ENCODE data around the gene ACOX2. TPM values are rescaled to one million over a fixed set of nuclear protein-coding genes. Genes with fewer than 3 reads are reported as not detected.

The ACOX2 gene
- total RNA-seq, 1 experiment from 2014 or later = 9.5 TPM

DNA sequence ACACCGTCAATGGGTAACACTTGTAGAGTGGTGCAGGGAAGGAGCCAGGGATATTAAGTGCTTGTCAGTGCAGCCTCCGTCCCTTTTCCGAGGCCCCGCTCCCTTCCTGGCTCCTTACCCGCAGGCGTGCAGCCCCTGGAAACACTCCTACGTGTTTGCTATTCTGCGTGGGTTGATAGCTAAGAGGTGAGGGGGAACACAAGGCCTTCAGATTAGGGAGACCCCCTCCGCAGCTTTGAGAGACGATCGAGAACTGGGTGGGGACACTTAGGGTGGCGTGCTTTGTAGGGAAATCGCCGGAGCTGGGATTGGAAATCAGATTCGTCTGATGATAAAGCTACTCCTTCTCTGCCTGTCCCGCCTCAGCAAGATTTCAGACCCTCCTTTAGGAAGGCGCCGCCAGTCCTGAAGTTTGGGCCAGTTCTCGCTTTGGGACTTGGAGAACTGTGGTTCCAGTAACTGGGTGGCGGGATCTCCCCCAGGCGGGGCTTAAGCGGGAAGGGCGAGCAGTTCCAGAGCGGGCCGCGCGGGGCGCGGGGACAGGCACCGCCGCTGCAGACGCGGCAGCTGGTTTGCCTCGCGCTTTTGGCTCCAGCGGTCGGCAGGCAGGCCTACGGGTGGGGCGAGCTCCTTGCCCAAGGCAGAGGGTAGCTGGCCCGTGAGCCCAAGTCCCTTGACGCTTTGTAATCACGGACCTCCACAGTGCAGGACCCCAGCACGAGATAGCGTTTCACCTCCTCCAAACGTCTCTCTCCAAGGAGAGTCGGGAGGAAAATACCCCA, 48.2 kb upstream of the ACOX2 start:
- peak overlapping the region; percentile 82 for H3K4me3 Mint-ChIP-seq (ENCODE audit: unreplicated experiment)
- peaks cover 9% of the 10 kb centered on the region for H3K4me1 Mint-ChIP-seq (ENCODE audit: low read depth, unreplicated experiment)
- no peaks in the 10 kb centered on the region for H3K9me3 ChIP-seq
- no peaks in the 10 kb centered on the region; the same call in none of the 2 replicates for H3K27me3 ChIP-seq (replicated peaks; ENCODE audit: control insufficient read depth, insufficient read depth, low read length)
- intact Hi-C loops (cut with micrococcal nuclease; ENCODE audit: unreplicated experiment) = loop anchor here (1.0 kb wide), 2 partner anchors 17 to 45 kb away; no protein-coding TSS in a partner anchor
- ChIA-PET CTCF (interaction anchor here (0.6 to 1.3 kb wide), 3 partner anchors 27 to 345 kb away, joined by 3 to 8 read pairs (median 4); no protein-coding TSS in a partner anchor), POLR2A (interaction anchor here (0.6 kb wide), 1 partner anchor 164 kb away, joined by 3 read pairs; no protein-coding TSS in a partner anchor)
- no peaks in the 10 kb centered on the region for H3K36me3 ChIP-seq (ENCODE audit: control insufficient read depth, insufficient read depth, low read length)
- H3K27ac Mint-ChIP-seq (ENCODE audit: unreplicated experiment) = no peak overlapping the region
- peaks cover 5% of the 10 kb centered on the region for H3K27me3 Mint-ChIP-seq (ENCODE audit: insufficient read depth, unreplicated experiment)
- H3K36me3 Mint-ChIP-seq (ENCODE audit: insufficient read depth, unreplicated experiment) = no peaks in the 10 kb centered on the region
- BruUV-seq (replicated peaks) = no TSS peak
- H3K4me3 ChIP-seq (ENCODE audit: low read depth, low read length) = peak overlapping the region; percentile 43
- peaks cover 9% of the 10 kb centered on the region; the same call in 1 of the 2 replicates for H3K4me1 ChIP-seq
- TF ChIP-seq, protein P1, sequence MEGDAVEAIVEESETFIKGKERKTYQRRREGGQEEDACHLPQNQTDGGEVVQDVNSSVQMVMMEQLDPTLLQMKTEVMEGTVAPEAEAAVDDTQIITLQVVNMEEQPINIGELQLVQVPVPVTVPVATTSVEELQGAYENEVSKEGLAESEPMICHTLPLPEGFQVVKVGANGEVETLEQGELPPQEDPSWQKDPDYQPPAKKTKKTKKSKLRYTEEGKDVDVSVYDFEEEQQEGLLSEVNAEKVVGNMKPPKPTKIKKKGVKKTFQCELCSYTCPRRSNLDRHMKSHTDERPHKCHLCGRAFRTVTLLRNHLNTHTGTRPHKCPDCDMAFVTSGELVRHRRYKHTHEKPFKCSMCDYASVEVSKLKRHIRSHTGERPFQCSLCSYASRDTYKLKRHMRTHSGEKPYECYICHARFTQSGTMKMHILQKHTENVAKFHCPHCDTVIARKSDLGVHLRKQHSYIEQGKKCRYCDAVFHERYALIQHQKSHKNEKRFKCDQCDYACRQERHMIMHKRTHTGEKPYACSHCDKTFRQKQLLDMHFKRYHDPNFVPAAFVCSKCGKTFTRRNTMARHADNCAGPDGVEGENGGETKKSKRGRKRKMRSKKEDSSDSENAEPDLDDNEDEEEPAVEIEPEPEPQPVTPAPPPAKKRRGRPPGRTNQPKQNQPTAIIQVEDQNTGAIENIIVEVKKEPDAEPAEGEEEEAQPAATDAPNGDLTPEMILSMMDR (IDR thresholded peaks at IDR 0.05; ENCODE audit: insufficient read depth in 1 of 2, low read depth in 1 of 2, low read length in 1 of 2, severe bottlenecking in 1 of 2, unreplicated experiment in 1 of 2) = peak; percentile 80 to 81
- peaks cover 6% of the 10 kb centered on the region for H3K9me3 Mint-ChIP-seq (ENCODE audit: unreplicated experiment)
- peak; percentile 75 to 83 for DNase-seq

GRCh38 chr3:58584690-58585004, 47.7 kb upstream of the ACOX2 start:
- no peaks in the 10 kb centered on the region for H3K36me3 ChIP-seq (ENCODE audit: control insufficient read depth, insufficient read depth, low read length)
- peak overlapping the region; percentile 43 for H3K4me3 ChIP-seq (ENCODE audit: low read depth, low read length)
- H3K4me1 Mint-ChIP-seq (ENCODE audit: low read depth, unreplicated experiment) = peaks cover 9% of the 10 kb centered on the region
- H3K27me3 Mint-ChIP-seq (ENCODE audit: insufficient read depth, unreplicated experiment) = peaks cover 5% of the 10 kb centered on the region
- H3K4me1 ChIP-seq = peaks cover 9% of the 10 kb centered on the region; the same call in 1 of the 2 replicates
- intact Hi-C loops (cut with micrococcal nuclease; ENCODE audit: unreplicated experiment) = loop anchor here (1.0 kb wide), 2 partner anchors 16 to 46 kb away; no protein-coding TSS in a partner anchor
- peak overlapping the region; percentile 82 for H3K4me3 Mint-ChIP-seq (ENCODE audit: unreplicated experiment)
- H3K9me3 Mint-ChIP-seq (ENCODE audit: unreplicated experiment) = peaks cover 6% of the 10 kb centered on the region
- no peaks in the 10 kb centered on the region for H3K36me3 Mint-ChIP-seq (ENCODE audit: insufficient read depth, unreplicated experiment)
- BruUV-seq (replicated peaks) = no TSS peak
- TF ChIP-seq, protein P1 (IDR thresholded peaks at IDR 0.05; ENCODE audit: insufficient read depth in 1 of 2, low read depth in 1 of 2, low read length in 1 of 2, severe bottlenecking in 1 of 2, unreplicated experiment in 1 of 2) = no peak
- H3K27me3 ChIP-seq (replicated peaks; ENCODE audit: control insufficient read depth, insufficient read depth, low read length) = no peaks in the 10 kb centered on the region; the same call in none of the 2 replicates
- ChIA-PET CTCF (interaction anchor here (0.6 to 1.3 kb wide), 2 partner anchors 45 to 49 kb away, joined by 3 to 8 read pairs; no protein-coding TSS in a partner anchor), POLR2A (no interaction called here)
- no peak overlapping the region for H3K27ac Mint-ChIP-seq (ENCODE audit: unreplicated experiment)
- H3K9me3 ChIP-seq = no peaks in the 10 kb centered on the region
- DNase-seq = no peak

- H3K9me3 ChIP-seq = no peaks in the 10 kb centered on the region
- POLR2A ChIA-PET = interaction anchor here (0.6 kb wide), 1 partner anchor 24 kb away, joined by 3 read pairs; no protein-coding TSS in a partner anchor
- no TSS peak for BruUV-seq (replicated peaks)
- H3K4me3 ChIP-seq (ENCODE audit: low read depth, low read length) = no peak overlapping the region
- no peak for DNase-seq
- Mint-ChIP-seq H3K4me1 (ENCODE audit: low read depth, unreplicated experiment) (peaks cover 9% of the 10 kb centered on the region), H3K9me3 (ENCODE audit: unreplicated experiment) (peaks cover 5% of the 10 kb centered on the region), H3K36me3 (ENCODE audit: insufficient read depth, unreplicated experiment) (peaks cover 5% of the 10 kb centered on the region), H3K4me3 (ENCODE audit: unreplicated experiment) (no peak overlapping the region), H3K27ac (ENCODE audit: unreplicated experiment) (peak overlapping the region; percentile 12), H3K27me3 (ENCODE audit: insufficient read depth, unreplicated experiment) (peaks cover 5% of the 10 kb centered on the region)
- no peaks in the 10 kb centered on the region; the same call in none of the 2 replicates for H3K27me3 ChIP-seq (replicated peaks; ENCODE audit: control insufficient read depth, insufficient read depth, low read length)
- CTCF ChIA-PET = interaction anchor here (0.7 kb wide), 2 partner anchors 11 to 275 kb away, joined by 3 read pairs; partner anchors contain the start of genes HTD2 and RPP14
- intact Hi-C loops (cut with micrococcal nuclease; ENCODE audit: unreplicated experiment) = no loop called here
- no peaks in the 10 kb centered on the region for H3K36me3 ChIP-seq (ENCODE audit: control insufficient read depth, insufficient read depth, low read length)
- TF ChIP-seq, protein P1 (IDR thresholded peaks at IDR 0.05; ENCODE audit: insufficient read depth in 1 of 2, low read depth in 1 of 2, low read length in 1 of 2, severe bottlenecking in 1 of 2, unreplicated experiment in 1 of 2) = no peak
- H3K4me1 ChIP-seq = peaks cover 9% of the 10 kb centered on the region; the same call in 1 of the 2 replicates
These were observed 44.5 kb upstream of the ACOX2 start for GRCh38 chr3:58581328-58582091.

All from Caco-2 (cell line).